T-helper 2 cell (primary cell): ENCODE results near the gene ZNF513.
"Not testable (repeated sequence)": the region's sequence is repeated elsewhere in the genome, so short reads cannot be mapped to it uniquely, and the experiment has no call there.

Experiments
- DNase-seq, 5 experiments: peaks; one replicate each; pipeline versions ENCODE4 v3.0.0 to v3.0.0-alpha.2; 2012 to 2022
- total RNA-seq, 2 donors: gene quantifications; one replicate each; lab custom pipeline; 2026; lab: John Stamatoyannopoulos, UW

Gene ZNF513, protein sequence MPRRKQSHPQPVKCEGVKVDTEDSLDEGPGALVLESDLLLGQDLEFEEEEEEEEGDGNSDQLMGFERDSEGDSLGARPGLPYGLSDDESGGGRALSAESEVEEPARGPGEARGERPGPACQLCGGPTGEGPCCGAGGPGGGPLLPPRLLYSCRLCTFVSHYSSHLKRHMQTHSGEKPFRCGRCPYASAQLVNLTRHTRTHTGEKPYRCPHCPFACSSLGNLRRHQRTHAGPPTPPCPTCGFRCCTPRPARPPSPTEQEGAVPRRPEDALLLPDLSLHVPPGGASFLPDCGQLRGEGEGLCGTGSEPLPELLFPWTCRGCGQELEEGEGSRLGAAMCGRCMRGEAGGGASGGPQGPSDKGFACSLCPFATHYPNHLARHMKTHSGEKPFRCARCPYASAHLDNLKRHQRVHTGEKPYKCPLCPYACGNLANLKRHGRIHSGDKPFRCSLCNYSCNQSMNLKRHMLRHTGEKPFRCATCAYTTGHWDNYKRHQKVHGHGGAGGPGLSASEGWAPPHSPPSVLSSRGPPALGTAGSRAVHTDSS
- total RNA-seq, result 19.6 to 30.6 reads per million in 2 donors

DNA sequence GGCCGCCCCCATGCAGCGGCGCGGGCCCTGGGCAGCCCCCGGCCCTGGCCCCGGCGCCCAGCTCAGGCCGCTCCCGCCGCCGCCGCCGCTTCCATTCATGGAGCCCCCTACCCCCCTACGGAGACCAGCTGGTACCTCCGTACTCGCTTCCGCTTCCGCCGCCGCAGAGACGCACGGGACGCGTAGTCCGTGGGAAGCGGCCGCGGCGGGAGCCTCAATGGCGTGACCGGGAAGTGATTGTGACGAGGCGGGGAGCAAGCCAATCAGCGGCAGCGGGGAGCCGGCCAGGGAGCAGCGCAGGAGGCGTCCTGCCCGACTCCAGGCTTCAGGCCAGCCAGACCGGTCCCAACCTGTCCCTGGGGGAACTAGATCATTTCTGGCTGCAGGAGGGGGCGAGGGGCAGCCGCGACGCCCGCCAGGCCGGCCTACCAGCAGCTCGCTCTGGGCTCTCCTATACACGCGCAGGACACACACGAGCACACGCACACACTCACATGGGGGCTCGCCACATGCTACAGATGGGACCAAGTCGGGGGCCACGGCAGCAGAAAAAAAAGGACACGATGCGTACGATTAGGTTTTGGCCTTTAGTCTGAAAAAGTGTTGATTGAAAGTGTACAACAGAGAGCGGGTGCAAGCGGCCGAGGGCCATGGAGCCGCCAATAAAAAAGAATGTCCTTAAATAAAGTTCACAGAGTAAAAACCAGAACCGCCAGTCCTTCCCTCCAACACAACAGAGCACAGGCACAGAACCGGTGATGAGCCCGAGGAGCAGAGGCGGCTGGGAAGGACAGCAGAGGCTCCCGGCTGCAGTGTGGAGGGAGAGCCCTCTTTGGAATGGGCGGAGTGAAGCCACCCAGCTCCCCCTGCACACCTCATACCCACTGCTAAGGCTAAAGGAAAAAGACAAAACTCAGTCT lies at the start of gene ZNF513:
TSS of gene ZNF513 (minus strand) at position 109 of the 920 bp plus-strand sequence. CDS start 208 bp downstream, outside the sequence.
- DNase-seq, result peak; percentile 78 to 96 (median 79)

DNA sequence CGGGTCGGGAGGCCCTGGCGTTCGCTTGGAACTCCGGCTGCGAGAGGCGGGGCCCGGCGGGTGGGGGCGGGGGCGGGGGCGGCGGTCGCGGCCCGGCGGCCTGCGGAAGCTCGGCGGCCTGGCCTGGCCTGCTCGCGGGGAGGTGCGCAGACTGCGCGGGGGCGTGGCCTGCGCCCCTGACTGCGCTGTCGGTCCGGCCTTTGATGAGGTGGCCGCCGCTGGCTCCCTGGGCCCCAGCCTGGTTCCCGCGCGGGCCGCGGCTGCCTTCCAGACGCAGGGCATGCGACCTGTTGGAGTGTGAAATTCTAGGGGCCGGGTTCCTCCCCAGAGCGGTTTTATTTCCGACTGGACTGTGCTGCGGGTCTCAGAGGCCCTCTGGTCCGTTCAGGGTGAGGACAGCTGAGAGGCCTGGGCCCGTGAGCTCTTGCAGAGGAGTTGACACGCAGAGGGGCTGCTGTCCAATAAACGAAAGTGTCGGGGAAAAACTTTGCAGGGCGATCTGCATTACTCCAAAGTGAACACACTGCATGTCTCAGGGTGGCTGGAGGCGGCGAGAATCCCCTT lies 48.5 kb upstream of the ZNF513 start:
- peak; percentile 39 to 88 (median 56) for DNase-seq

DNA sequence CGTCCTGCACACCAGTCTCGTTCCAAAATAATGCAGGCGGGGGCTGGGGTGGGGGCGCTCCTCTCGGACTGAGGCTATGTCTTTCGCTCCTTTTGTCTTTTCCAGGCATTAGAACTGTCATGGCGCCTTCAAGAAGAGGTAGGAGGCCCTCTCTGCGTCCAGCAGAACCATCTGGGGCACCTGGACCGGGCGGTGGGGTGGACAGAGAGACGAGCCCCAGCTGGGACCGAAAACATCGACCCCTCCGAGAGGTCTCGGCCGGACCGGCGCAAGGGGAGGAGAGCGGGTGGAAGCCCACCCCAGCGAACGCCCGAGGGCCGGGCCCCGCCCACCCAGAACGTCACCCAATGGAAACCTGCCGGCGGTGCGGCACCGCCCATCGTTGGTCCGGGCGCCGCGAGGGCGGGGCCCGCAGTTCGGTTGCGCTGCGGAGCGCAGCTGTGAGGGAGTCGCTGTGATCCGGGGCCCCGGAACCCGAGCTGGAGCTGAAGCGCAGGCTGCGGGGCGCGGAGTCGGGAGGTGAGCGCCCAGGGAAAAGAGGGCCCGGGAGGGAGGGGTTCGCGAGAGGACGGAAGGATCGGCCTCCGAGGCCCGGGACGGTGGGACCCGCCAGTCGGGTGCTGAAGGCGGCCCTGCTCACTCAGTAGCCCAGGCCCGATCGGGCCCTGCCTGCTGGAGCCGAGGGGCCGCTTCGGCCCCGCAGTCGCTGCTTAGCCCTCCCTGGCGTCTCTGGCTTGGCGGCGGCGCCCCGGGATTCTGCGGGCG lies 47.9 kb upstream of the ZNF513 start, which contains the start of gene NRBP1:
TSS of gene NRBP1 (plus strand) at position 419 of the 765 bp plus-strand sequence. CDS start 4,643 bp downstream, outside the sequence.
- DNase-seq, result peak; percentile 78 to 94 (median 86)

DNA sequence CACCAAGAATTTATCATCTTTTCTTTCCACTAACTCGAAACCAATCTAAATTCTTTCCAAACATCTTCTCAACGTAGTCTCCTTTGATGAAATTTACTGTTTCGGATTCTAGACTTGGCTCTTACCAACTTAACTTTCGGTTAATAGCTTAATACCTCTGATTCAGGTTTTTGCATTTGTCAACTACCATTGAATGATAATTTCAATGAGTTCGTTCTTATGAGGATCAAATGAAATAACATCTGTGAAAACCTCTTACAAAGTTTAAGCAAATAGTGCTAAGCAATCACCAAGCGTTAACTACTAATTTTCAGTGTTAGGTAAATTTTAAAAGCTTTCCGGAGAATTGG lies 47.3 kb upstream of the ZNF513 start:
- DNase-seq, result no peak

DNA sequence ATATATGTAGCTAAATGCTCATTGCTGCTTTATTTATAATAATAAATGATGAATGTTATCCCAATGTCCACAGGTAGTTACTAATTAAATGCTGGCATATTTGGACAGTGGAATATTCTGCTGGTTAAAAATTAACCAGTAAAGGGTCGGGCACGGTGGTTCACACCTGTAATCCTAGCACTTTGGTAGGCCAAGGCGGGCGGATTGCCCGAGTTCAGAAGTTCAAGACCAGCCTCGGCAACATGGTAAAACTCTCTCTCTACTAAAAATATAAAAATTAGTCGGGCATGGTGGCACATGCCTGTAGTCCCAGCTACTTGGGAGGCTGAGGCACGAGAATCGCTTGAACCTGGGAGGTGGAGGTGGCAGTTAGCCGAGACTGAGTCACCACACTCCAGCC lies 44.5 kb upstream of the ZNF513 start:
- not testable (repeated sequence) for DNase-seq

DNA sequence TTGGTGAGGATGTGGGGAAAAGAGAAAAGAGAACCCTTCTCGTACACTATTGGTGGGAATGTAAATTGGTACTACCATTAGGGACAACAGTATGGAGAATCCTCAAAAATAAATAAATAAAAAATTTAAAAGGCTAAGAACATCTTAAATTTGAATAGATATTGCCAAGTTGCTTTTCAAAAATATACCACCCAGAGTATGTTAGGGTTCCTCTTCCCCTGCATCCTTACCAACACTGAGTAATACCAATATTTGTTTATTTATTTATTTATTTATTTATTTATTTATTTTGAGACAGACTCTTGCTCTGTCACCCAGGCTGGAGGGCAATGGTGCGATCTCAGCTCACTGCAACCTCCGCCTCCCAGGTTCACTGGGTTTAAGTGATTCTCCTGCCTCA lies 42.4 kb upstream of the ZNF513 start:
- DNase-seq, result no peak

DNA sequence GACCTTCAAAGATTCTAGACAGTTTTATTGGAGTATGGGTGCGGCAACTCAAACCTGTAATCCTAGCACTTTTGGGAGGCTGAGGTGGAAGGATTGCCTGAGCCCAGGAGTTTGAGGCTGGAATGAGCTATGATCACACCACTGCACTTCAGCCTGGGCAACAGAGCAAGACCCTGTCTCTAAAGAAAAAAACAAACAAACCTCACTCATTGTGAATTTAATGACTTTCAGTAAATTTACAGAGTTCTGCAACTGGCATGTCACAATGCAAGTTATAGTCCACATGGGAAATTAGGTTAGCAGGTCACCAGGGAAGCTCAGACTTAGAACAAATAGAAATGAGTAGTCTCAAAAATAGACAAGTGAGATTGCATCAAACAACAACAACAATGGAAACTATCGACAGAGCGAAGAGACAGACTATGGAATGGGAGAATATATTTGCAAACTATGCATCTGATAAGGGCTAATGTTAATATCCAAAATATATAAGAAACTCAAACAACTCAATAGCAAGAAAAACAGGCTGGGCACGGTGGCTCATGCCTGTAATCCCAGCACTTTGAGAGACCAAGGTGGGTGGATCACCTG lies 41.2 kb upstream of the ZNF513 start:
- no peak for DNase-seq

DNA sequence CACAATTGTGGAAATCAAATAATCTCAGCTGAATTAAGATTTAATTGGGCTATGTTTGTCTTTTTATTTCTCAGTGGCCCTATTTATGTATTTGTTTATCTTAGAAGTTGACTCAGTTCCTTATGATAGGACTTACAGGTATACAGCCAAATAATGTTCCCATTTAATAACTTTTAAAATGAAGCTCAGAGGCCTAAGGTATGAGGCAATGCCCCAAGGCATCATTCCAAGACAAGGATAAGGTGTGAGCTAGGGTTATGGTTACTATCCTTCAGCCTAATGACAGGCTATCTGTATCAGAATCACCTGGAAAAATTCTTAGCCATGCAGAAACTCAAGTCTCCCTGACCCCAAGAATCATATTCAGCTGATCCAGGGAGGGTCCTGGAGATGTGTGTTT lies 40.5 kb upstream of the ZNF513 start:
- no peak for DNase-seq

DNA sequence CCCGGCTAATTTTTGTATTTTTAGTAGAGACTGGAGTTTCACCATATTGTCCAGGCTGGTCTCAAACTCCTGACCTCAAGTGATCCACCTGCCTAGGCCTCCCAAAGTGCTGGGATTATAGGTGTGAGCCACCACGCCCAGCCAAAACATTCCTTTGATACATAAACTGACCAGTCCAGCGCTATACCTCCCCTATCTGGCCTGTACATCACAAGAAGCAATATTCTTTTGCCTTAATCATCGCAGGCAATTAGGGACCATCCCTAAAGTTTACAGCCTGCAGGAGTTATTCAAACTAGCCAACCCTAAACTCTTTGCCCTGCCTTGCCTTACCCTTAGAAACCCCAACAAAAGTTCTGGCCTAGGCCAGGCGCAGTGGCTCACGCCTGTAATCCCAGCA lies 35.6 kb upstream of the ZNF513 start:
- DNase-seq, result no peak

DNA sequence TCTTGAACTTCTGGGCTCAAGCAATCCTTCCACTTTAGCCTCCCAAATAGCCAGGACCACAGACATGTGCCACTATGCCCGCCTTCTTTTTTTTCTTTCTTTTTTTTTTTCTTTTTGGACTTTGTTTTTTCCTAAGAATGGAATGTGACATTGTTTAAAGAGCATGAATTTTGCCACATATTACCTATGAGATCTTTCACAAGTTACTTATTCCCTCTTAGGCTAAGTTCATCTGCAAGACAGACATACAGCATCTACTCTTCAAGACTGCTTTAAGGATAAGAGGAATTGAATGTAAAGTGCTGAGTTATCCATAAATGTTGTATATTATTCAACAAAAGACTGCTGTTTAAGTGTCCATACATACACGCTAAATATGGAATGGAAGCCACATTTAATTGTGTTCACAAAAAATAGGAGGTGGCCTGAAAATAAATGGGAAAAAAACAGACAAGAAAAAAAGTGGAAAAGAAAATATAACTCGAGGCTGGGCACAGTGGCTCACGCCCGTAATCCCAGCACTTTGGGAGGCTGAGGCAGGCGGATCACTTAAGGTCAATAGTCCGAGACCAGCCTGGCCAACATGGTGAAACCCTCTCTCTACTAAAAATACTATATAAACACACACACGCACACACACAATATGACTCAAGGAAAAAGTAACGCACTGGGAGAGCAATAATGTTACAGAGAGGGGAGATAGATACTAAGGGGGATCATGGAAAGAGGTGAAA lies 32.1 kb upstream of the ZNF513 start:
- DNase-seq, result no peak

DNA sequence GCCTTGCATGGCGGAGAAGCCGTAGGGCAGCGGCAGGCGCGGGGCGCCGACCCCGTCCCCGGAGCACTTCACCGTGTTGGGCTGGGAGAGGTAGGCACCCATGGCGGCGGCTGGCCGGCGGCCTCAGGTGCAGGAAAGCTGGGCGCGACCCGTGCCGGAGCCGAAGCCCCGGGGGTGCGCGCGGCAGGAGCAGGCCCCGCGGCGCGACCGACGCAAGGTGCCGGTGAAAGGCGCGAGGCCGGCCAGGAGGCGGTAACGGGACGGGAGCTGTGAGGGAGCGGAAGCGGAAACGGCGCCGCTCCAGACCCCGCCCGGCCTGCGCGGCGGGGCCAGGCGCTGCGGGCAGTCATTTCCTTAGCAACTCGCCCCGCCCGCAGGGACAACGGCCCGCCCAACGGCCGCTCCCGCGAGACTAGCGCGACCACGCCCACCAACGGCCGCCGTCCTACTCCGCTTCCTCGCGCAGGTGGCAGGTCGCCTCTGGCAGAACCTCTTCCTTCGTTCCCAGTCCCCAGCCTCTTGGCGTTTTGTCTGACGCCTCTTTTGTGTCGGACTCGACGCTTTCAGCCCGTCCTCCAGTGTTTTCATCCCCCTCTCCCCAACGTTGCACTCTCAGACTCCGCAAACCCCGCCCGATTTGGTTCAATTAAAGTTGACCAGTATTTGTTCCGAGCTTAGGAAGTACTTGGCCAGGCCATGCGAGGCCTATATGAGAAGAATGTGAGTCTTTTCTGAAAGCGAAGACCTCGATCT lies 29.0 kb upstream of the ZNF513 start, which contains the start of gene PPM1G:
TSS of gene PPM1G (minus strand) at position 271 of the 753 bp plus-strand sequence. CDS start at position 102, 169 bp downstream.
- peak; percentile 90 to 97 (median 96) for DNase-seq

DNA sequence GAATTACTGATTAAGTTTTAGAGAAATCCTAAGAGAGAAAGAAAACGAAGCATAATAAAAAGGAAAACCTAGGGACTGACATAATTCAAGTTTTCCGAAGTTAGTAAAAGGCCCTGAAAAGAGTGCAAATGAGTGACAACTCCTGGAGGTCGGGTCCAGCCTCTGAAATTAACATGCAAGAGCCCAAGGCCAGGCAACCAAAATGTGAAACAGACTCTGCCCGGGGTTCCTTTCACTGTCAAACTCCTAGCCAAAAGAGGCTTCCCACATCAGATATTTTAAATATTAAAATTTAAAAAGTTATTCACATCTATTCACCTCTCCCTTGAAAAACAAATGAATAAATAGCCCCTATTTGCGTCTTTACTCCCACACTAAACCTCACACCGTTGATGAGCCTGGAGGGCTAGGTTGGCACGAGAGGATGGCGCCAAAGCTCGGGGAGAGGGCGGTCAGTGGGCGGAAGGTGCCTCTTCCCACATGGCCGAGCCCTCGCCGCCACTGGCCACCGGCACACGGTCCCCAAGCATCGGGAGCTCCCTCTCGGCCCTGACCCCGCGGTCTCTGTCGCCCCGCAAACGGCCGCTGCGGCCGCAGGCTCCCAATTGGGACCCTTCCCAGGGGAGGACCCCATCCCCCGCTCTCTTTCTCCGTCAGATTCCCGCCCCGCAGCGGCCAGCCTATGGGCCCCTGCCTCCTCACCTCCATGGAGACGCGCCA lies 28.2 kb upstream of the ZNF513 start:
- DNase-seq, result peak in 1 of 5 experiments; percentile 24

DNA sequence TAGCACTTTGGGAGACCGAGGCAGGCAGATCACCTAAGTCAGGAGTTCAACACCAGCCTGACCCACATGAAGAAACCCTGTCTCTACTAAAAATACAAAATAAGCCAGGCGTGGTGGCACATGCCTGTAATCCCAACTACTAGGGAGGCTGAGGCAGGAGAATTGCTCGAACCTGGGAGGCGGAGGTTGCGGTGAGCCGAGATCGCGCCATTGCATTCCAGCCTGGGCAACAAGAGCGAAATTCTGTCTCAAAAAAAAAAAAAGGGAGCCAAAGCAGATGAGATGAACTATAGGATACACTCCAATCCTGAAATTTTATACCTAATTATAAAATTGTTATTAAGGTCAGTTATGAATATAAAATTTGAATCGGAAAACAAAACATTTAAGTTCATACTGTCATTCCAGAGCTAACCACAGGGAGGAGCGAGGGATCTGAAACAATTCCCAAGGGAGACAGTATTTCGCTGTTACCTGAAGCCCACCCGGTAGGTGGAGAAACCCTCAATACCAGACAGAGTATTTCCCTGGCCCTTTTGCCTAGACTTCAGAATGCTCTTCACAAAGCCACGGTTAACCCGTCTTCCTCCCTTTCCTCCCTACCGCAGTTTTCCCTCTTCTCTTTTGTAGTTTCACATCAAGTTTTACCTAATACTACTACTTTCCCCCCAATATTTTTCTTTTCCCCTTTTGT lies 27.4 kb upstream of the ZNF513 start:
- DNase-seq, result no peak

DNA sequence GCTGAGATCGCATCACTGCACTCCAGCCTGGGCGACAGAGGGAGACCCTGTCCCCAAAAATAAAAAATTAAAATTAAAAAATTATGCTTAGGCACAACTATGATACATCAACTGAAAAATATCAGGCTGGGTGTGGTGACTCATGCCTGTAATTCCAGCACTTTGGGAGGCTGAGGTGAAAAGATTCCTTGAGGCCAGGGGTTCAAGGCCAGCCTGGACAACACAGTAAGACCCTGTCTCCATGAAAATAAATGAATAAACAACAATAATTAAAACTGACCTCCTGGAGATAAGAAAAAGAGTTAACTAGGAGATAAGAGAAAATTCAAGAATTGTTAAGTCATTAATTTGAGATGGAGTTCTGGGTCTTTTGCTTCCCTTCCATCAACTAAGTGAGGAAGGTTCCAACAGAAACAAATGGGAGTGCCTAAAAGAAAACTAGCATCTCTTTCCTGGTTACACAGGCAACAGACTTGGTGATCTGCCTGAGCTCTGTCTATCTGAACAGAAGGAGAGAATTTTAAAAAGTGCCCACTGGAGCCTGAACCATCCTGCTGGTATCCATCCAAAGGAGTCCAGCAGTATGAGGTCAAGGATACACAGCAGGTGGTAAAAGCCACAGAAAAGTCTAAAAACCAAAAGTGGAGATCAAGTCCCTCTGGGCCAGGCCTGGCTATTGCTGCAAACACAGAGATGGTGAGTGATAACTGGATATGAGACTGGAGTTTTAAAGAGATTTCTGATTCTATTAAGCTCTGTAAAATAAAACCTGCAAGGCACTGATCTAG lies 20.0 kb upstream of the ZNF513 start:
- no peak for DNase-seq

DNA sequence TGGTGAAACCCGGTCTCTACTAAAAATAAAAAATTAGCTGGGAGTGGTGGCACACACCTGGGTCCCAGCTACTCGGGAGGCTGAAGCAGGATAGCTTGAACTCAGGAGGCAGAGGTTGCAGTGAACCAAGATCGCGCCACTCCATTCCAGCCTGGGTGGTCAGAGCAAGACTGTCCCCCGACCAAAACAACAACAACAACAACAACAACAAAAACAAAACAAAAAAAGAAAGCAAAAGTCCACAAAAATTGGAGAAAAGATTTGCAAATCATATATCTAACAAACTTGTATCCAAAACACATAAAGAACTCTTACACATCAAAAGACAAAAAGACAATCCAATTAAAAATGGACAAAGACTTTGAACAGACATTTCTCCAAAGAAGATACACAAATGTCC lies 18.4 kb upstream of the ZNF513 start:
- DNase-seq, result no peak

DNA sequence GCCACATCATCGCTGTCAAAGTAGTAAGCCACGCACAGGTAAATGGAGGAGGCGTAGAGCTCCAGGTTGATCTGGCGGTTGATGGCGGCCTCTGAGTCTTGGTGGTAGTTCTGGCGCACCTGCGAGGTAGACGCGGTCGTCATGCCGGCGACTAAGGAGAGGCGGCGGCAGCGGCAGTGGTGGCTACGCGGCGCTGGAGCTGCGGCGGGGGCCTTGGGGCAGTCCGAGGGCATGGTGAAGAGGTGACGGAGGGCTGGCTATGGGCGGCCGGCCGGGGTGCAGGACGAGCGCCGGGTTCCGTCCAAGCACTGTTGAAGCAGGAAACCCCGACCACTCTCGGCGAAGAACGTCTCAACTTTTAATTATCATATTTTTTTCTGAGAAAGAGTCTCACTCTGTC lies 12.7 kb upstream of the ZNF513 start:
- DNase-seq, result no peak

DNA sequence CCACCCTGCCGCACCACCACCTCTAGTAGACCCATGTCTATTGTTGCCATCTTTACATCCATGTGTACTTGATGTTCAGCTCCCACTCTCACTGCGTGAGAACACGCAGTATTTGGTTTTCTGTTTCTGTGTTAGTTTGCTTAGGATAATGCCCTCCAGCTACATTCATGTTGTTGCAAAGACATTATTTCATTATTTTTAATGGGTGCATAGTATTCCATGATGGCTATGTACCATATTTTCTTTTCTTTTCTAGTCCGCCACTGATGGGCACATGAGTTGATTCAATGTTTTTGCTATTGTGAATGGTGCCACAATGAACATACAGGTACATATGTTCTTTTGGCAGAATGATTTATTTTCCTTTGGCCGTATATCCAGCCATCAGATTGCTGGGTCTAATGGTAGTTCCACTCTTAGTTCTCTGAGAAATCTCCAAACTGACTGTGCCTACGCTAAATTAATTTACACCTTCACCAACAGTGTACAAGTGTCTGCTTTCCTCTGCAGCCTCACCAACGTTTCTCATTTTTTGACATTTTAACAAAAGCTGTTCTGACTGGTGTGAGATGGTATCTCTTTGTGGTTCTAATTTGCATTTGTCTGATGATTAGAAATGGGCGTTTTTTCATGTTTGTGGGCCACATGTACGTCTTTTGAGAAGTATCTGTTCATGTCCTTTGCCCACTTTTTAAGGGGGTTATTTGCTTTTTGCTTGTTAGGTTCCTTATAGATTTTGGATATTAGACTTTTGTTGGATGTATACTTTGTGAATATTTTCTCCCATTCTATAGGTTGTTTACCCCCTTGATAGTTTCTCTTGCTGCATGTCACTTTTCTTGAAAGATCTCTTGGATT lies 10.5 kb upstream of the ZNF513 start:
- peak in 2 of 5 experiments; percentile 52 to 90 for DNase-seq
